HuH-7.5 (cell line): ENCODE data around the gene ZHX3.

Source experiments
- DNase-seq: peaks from one replicate; pipeline ENCODE4 v3.0.0; 2011; ENCODE audit warnings: low spot score

ZHX3 gene

DNA sequence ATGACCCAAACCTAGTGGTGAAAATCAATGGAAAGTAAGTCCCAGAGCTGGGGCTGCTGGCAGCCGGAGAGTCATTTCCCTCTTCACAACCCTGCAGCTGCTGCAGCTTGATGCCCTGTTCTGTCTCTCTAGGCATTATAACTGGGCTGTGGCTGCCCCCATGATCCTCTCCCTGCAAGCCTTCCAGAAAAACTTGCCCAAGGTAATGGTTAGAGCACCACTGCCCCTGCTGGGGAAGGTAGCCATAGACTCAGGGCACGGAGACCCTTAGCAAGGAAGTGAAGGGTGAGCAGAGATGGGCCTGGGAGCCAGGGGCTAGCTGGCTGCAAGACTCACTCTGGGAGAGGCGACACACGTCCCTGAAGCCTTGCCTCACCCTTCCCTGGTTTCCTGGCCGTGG lies 35.1 kb upstream of the ZHX3 start:
- DNase-seq = no peak

DNA sequence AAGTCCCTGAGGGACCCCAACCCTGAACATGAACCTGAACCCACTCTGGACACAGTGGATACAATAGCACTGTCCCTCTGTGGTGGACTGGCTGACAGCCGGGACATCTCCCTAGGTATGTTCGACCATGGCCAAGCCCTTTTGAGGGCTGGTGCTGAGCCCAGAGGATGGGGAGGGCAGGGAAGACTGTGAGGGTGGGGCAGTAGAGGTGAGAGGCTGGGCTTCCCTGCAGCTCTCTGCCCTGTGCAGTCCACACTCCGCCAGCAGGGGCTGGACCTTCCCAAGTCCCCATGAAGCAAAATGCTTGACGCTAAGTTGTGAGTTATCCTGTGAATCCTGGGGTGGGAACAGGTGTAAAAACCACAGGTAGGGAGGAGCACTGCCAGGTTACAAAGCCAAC lies 34.6 kb upstream of the ZHX3 start:
- DNase-seq = no peak

DNA sequence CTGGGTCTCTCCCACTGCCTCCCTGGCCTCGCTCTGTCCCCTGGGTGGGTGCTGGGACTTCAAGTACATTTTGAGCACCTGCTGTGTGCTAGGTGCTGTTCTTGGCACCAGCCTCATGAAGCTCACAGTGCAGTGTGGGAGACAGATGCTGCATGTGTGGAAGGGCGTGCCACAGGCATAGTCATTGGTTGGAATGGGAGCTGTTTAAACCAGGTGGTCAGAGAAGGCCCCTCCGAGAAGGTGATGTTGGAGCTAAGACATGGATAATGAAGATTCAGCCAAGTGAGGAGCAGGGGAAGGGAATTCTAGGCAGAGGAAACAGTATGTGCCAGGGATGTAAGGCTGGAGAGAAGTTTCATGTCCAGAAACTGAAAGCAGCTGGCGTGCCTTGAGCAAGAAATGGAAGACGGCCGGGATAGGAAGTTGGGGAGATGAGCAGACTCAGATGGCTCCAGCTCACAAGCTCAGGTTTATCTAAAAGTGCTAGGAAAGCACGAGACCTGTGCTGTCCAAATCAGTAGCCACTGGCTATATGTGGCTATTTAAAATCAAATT lies 33.0 kb upstream of the ZHX3 start:
- DNase-seq = no peak

DNA sequence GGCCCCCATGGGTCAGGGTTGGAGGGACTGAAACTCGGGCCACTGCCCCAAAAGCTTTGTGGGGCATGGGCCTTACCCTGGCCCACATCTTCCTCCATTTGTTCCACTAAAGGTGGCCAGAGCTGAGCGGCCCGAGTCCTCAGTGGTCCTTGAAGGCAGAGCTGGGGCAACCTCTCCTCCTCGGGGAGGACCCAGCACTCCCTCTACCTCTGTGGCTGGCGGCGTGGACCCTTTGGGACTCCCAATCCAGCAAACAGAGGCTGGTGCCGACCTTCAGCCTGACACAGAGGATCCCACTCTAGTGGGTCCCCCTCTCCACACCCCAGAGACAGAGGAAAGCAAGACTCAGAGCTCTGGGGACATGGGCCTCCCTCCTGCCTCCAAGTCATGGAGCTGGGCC lies 32.4 kb upstream of the ZHX3 start:
- no peak for DNase-seq

DNA sequence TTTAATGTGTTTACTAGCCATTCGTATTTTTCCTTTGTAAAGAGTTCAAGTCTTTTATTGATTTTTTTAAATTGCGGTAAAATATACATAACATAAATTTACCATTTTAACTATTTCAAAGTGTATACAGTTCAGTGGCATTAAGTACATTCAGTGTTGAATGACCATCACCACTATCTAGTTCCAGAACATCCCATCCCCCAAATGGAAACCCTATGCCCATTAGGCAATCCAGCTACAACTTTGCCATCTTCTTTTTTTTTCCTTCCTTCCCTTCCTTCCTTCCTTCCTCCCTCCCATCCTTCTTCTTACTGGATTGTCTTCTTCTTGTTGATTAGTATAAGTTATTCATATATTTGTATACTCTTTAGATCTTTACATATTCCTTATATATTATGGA lies 31.7 kb upstream of the ZHX3 start:
- no peak for DNase-seq

DNA sequence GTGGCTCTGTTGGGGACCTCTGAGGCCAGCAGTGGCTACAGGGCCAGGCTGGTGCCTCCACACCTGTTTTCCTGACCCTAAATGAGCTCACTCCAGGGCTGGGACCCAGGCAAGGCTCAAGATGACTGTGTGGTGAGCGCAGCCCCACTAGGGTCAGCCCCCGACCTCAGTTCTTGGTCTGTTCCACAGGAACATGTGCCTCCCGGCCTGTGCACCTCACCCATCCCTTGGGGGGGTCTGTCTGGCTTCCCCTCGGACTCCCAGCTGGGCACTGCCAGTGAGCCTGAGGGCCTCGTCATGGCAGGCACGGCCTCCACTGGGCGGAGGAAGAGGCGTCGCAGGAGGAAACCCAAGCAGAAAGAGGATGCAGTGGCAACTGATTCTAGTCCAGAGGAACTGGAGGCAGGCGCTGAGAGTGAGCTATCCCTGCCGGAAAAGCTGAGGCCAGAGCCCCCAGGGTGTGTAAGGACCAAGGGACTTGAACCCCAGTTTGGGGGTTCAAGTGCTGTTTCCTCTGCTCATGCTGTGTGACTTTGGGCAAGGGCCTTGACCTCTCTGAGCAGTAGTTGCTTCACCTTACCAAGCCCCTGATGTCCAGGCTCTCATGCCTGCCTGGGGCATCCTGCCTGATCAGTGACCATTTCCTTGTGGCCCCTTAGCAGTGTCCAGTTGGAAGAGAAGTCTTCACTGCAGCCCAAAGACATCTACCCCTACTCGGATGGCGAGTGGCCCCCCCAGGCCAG lies 31.1 kb upstream of the ZHX3 start:
- no peak for DNase-seq

DNA sequence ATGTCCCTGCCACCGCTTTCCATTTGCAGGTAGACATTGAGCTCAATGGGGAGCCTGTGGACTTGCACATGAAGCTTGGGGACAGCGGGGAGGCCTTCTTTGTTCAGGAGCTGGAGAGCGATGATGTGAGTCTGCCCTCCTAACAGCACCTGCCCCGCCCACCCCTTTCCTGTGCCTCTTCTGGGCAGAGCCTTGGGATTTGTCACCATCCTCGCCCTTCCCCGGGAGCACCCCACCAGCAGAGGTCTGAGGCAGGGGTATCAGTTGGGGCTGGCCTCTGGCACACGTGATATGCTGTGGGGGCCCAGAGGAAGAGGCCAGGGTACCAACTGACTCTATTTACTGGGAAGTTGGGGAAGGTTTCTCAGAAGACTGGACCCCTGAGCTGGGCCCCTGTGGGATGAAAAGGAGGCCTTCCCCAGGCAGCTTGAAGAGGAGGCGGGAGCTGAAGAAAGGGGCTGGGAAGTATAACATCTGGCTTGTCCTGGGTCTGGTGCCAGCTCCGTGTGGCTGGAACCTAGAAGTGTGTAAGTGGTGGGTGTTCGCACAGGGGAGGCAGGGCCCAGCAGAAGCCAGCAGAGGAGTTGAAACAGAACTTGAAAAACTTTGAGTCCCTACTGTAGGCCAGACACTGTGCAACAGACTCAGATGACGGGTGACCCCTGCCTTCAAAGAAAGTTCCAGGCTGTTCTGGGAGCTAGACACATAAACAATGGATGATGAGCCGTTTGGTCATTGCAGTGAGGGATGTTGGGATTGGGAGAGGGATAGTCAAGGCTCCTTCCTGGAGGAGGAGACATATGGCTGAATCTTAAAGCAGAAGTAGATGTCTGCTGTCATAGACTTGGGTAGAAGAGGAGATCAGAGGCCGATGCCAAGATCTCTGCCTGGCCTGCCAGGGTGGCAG lies 30.2 kb upstream of the ZHX3 start:
- DNase-seq = no peak

DNA sequence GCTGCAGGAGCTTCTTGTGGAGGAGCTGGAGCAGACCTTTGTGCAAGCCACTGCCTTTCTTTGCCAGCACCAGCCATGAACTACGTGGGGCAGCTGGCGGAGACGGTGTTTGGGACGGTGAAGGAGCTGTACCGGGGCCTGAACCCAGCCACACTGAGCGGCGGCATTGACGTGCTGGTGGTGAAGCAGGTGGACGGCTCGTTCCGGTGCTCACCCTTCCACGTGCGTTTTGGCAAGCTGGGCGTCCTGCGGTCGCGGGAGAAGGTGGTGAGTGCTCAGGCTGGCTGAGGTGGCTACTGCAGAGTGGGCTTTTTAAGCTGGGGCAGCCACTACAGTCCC lies 28.2 kb upstream of the ZHX3 start:
- DNase-seq = no peak

DNA sequence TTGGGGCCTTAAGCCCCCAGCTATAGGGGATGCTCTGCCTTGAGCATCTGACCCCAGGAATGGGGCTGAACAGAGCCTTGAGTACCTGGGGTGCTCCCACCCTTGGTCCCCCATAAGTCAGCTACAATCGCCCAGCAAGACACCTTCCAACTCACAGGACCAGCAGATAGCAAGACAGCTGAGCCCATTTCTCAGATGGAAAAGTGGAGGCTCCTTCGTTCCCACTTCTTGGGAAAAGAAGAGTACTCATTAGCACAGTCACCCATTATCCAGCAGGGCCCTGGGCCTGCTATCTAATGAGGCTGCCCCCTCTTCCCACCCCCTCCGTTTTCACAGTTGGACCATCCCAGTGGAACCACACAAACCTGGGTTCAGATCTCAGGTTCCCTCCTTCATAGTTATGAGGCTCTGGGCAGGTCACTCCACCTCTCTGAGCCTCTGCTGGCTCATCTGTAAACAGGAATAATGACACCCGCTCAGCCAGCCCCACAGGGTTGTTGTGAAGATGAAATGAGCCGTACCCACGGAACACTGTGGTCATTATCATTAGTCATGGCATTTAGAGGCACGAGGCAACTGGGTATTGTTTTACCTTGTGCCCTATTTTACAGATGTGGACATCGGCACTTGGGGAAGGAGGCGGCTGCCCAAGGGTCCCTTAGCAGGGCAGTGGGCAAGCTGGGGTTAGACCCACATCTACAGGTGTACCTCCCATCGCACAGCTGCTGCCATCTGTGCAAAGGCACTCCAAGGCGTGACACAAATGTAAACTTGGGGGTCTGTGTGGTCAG lies 27.6 kb upstream of the ZHX3 start:
- DNase-seq = no peak

DNA sequence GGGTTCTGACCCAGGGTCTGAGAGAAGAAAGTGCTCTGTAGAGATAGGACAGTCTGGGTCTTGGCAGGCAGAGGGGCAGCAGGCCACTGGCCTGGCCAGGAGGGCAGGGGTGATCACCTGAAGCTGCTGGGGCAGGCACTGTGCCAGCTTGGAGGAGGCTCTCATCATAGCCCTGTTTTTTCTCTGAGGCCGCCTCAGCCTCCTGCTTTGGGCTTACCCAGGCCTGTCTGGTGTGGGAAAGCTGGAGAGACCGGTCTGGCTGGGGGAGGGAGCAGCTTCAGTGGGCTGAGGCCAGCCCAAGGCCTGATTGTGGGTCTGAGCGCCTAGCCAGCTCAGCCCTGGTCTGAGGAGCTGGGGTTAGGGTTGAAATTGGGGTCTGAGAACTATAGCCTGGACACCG lies 26.9 kb upstream of the ZHX3 start:
- DNase-seq = no peak

DNA sequence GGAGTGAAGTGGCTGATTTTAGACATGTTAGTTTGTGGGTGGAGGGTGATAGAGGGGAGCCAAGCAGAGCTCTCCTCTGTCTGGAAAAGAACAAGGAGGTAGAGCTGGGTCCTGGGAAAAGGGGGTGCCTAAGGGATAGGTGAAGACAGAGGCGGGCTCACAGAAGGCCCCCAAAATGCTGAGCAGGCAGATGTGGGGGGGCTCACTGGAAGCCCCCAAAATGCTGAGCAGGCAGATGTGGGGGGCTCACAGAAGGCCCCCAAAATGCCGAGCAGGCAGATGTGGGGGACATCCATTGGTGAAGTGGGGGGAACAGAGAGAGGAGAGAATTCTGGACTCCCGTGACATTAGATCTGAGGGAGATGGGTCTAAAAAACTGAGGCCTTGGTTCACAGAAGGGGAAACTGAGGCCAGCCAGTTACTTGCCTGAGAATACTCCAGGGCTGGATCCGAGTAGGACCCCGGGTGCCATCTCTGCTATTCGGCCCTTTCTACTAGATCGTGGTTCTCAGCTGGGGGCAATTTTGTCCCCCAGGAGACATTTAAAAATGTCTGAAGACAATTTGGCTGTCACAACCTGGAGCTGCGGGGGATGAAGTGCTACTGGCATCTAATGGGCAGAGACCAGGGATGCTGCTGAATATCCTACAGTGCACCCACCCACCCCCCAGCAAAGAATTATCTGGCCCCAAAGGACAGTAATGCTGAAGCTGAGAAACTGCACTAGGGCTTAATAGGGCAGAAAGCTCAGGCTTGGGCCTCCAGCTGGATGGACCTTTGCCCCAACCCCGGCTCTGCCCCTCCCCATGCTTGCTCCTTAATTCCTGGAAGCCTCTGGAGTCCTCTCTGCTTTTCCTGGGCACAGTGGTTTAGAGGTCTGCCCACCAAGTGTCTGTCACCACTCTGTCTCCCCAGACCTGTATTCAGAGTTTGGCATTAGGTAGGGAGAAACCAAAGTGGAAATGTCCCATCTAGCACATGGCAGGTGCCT lies 25.2 kb upstream of the ZHX3 start:
- DNase-seq = no peak

DNA sequence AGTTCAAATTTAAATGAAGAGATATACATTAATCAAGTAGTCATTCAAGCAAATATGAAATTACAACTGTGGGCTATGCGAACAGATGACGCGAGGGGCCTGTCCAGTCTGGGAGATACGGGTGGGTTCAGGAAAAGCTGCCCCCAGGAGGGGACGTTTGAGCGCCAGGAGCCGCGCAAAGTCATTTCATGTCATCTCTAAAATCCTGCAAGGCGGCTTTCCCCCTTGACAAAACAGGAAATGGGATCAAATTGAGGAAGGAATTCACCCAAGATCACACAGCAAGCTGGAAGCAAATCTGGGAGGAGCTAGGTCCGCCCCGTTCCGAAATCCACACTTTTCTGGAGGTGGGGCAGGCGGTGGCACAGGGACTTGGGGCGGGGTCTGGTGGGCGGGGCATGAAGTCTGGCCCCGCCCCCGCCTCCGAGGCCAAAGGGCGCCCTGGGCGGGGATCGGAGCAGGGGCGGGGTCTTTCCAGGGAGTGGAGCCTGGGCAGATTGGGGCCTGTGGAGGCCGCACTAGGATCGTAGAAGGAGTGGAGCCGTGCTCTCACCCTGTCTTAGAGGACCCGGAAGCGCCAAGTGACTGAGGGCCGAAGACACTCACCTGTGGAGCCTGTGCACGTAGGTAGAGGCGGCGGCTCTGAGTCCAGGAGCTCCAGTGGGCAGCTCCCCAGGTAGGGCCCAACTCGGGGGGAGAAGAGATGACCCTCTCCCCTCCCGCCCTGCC lies 23.0 kb upstream of the ZHX3 start, which contains the start of gene LPIN3:
Gene LPIN3, plus strand, starts transcription at position 495 of the 729 bp plus-strand sequence. CDS start 4,983 bp downstream, outside the sequence.
- peak; percentile 94 for DNase-seq

DNA sequence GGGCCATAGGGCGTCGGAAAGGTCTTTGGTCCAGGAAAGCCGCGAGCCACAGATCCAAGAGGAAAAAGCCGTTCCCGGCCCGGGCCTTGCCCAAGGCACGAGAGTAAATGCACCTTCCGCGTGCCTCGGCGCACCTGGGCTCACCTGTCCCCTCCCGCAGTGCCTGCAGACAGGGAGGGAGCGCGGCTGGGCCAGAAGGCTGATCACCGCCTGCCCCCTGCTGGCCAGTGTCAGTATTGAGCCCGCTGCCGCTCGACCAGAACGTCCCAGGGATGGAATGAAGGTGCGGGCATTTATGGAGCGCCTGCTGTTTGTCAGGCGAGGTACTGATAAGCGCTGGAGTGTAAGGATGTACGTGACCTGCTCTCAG lies 22.4 kb upstream of the ZHX3 start:
- peak; percentile 90 for DNase-seq

DNA sequence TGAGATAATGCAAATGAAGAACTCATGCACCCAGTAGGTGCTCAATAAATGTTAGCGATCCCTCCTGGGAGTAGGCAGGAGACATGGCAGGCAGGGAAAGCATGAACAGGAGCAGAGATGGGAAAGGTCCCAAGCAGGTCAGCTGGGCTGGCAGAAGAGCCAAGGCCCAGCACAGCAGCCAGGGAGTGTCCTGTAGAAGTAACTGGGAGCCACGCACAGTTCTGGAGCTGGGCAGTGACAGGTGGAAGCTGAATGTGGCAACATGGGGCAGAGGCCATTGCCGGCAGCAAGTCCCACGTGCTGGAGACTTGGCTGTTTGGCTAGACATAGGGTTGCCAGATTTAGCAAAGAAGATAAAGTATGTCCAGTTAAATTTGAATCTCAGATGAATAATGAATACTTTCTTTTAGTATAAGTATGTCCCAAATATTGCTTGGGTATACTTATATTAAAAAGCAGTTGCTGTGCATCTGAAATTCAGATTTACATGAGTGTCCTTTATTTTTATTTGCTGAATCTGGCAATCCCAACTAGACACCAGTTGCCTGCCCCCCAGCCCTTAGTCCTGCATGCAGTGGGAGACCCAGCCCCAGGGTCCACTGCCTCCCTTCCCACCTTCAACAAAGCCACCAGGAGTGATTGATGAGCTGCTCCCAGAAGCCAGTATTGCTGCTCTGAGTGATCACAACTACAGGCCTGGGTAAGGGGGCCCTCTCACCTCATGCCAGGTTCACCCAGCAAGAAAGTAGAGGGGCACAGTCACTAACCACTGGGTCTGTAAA lies 19.4 kb upstream of the ZHX3 start:
- no peak for DNase-seq

DNA sequence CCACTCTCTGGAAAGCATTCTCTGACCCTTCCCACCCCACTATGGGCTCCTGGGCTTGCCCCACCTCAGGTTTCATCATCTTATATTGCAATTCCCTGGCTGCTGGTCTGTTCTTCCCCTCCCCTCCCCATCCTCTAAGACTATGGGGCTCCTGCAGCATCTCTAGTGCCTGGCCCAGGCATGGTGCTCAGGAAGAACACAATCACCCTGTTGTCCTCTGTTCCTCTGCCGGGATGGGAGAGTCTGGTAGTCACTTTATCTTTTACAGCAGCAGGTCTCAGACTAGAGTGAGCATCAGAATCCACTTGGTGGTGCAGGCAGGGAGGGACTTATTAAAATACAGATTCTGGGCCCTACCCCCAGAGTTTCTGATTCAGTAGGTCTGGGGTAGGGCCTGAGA lies 18.1 kb upstream of the ZHX3 start:
- DNase-seq = no peak

DNA sequence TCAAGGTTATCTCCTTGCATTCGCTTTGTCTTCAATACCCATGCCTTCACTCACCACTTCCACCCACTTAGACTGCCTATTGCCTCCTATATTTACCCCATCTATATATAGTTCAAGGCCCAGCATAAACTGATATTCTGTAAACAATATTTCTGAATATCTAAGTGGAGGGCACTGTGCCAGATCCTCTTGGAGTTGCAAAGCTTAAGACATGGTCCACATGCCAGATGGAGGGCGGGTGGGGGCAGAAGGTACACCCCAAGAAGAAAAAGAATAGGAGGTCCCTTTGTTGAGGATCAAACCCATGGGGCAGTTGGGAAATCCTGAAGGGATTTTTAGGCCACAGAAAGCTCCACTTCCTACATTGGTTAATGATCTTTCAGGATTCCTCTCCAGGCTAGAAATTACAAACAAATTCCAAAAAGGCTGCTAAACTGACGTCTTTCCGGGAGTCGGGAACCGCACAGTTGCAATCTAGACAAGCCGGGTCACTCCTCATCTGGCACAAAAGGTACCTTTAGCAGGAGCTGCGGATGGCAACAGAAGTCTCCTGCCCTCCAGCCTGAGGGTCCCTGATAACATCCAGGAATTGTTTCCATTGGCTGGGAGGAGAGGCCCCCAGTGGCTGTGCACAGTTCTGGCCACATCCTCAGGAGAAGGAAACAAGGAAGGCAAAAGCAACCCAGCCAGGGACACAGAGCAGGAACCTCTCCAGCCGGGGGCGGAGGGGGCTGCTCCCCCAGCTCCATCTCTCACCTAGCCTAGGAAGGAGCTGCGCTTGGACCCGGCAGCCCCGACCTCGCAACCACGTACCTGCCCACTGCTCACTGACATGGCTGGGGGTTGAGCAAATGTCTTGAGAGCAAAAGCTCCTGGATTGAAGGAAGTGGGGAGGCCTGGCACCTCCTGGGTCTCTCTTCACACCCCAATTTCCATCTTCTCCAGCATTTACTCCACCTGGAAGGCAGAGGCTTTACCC lies 17.2 kb upstream of the ZHX3 start:
- DNase-seq = no peak

DNA sequence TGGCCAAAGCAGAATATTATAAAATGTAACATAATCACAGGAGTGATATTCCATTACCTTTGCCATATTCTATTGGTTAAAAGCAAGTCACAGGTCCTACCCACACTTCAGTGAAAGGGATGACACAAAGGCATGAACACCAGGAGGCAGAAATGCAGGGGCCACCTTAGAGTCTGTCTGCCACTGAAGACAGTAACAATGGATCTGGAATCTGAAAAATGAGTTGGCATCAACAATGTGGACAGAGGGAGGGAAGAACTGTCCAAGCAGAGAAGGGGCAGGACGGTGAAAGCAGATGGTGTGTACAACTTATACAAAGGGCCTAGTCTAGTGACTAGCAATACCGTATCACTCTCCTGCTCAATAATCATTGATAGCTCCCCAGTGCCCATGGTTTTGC lies 16.5 kb upstream of the ZHX3 start:
- no peak for DNase-seq

DNA sequence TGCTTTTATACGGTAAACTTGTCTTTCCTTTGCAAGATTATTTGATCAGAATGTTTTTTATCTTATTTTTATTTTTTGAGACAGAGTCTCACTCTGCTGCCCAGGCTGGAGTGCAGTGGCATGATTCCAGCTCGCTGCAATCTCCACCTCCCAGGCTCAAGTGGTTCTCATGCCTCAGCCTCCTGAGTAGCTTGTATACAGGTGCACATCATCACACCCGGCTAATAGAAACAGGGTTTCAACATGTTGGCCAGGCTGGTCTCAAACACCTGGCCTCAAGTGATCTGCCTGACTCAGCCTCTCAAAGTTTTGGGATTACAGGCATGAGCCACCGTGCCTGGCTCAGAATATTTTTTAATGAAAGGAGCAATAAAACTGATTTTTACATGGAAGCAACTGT lies 14.2 kb upstream of the ZHX3 start:
- DNase-seq = no peak
